Suprapubic skin (tissue), 3 donors: ENCODE results near the gene RUNX1.

ENCODE experiments used
- EP300 ChIP-seq: sonication (generic); formaldehyde crosslinking; IDR thresholded peaks from one replicate; pipeline ENCODE4 v1.6.1; 2017; ENCODE audit warnings: antibody characterized with exemption
- POLR2A ChIP-seq, 2 donors: fragments of 450-650 bp; IDR thresholded peaks; one replicate each; pipeline ENCODE4 v1.6.1; 2017; ENCODE audit warnings: antibody characterized with exemption in 2 of 2, mild to moderate bottlenecking in 2 of 2, moderate library complexity in 2 of 2
- TF ChIP-seq, protein P1 (sequence below), 2 donors: fragments of 200-600 bp in 1 of 2; fragments of 450-650 bp in 1 of 2; sonication (generic) in 1 of 2; IDR thresholded peaks; one replicate each; pipeline ENCODE4 v1.5.1; 2016 to 2019; ENCODE audit warnings: antibody characterized with exemption in 2 of 2, mild to moderate bottlenecking in 1 of 2, moderate library complexity in 1 of 2

DNA sequence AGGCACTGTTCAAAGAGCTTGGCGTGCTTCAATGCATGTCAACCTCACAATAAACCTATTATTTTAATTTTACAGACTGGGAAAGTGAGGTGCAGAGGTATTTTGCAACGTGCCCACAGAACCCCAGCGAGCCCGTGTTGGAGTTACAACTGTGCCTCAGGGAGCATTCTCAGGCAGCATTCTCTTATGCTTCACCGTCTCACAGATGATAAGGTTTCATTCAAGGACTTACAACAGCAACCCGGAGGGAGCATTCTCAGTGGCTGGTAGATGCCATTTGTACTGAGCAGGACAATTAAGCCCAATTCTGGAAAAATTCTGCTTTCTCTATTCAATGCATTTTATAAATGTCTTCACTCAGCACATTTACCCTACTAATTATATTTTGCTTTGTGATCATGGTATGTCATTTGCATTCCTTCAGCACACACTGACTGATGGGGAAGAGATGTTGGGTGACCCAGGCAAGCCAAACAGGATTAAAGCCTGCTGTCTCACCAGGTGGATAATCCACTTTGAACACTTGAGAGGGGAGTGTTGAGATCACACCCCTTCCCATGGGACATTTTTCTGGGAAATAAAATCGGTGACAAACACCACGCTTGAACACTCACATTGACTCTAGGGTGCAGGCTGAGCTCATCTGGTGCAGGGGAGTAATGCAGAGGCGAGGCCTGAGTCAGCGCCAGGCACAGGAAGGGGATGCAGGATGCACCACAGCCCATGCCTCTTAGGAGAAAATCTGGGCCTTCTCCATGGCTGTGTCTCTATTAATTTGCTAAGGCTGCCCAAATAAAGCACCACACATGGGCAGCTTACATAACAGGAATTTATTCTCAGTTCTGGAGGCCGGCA, 266.4 kb downstream of the RUNX1 start:
- TF ChIP-seq, protein P1, sequence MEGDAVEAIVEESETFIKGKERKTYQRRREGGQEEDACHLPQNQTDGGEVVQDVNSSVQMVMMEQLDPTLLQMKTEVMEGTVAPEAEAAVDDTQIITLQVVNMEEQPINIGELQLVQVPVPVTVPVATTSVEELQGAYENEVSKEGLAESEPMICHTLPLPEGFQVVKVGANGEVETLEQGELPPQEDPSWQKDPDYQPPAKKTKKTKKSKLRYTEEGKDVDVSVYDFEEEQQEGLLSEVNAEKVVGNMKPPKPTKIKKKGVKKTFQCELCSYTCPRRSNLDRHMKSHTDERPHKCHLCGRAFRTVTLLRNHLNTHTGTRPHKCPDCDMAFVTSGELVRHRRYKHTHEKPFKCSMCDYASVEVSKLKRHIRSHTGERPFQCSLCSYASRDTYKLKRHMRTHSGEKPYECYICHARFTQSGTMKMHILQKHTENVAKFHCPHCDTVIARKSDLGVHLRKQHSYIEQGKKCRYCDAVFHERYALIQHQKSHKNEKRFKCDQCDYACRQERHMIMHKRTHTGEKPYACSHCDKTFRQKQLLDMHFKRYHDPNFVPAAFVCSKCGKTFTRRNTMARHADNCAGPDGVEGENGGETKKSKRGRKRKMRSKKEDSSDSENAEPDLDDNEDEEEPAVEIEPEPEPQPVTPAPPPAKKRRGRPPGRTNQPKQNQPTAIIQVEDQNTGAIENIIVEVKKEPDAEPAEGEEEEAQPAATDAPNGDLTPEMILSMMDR (IDR thresholded peaks at IDR 0.05): no peak
- TF ChIP-seq POLR2A (IDR thresholded peaks at IDR 0.05) (no peak), EP300 (no peak)
